Activated CD4-positive, alpha-beta T cell treated with anti-CD3 and anti-CD28 coated beads, Interleukin-2, Interleukin-6, amounts not matched to agents 100 ng/mL and 50 ng/mL, durations not matched to agents 16 hours and 8 hours (primary cell): Measurements from ENCODE around the gene ITPR1.
A peak's percentile ranks its signal among the peaks of the same experiment; 100 is the strongest.

Experiments
- DNase-seq: peaks from one replicate; pipeline ENCODE4 v3.0.0-alpha.2; 2020

The ITPR1 gene

GRCh38 chr3:4797201-4797705 lies 304.1 kb downstream of the ITPR1 start:
- DNase-seq: no peak

- no peak for DNase-seq
Observed at GRCh38 chr3:4799266-4800256, 306.4 kb downstream of the ITPR1 start.

DNA sequence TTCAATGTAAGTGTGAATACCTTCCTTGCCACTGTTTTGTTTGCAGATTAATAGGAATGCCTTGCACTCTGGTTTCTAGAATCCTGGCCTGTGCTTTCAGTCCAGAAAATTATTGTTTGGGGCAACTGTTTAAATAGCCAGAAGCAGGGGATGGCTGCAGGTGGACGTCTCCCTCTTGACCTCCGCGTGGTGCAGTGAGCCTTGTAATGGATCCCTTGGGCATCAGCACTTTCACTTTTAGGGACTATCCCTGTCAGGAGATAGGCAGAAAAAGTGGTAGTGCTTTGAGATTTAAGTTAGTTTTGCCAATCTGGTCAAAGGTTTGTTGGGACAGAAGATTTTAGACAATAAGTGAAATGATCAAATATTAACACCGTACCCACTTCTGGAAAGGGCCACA lies 307.4 kb downstream of the ITPR1 start:
- DNase-seq: no peak

DNA sequence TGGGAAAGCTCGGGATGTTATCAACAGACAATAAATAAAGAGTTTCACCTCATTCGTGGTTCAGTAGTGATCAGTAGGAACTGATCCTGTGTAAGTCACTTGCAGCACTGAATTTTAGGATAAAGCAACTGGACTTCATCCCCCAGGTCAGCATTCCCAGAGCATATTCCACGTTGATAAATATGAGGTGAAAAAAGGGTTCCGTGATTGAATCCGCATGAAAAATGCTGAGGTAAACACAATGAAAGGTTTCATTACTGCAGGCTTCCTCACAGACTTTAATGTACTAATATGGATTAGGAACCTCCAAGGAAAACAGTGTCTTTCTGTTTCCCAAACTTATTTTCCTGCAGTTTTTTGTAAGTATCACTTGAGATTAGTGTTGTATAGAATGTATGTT lies 308.7 kb downstream of the ITPR1 start:
- DNase-seq: no peak

DNA sequence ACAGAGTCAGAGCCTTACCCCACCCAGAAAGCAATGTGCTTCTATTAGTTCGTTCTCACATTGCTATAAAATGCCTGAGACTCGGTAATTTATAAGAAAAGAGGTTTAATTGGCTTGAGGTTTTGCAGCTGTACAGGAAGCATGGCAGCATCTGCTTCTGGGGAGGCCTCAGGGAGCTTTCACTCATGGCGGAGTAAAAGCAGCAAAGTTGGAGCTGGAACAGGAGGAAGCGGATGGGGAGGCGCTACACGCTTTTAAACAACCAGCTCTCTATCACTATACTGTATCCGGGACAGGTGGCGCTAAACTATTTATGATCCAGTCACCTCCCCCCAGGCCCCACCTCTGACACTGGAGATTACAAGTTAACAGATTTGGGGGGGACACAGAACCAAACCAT lies 309.8 kb downstream of the ITPR1 start:
- DNase-seq: no peak

GRCh38 chr3:4804161-4805058 lies 311.3 kb downstream of the ITPR1 start:
- peak; percentile 60 for DNase-seq

- DNase-seq: peak; percentile 83
Observed at GRCh38 chr3:4805662-4806061, 312.5 kb downstream of the ITPR1 start.

DNA sequence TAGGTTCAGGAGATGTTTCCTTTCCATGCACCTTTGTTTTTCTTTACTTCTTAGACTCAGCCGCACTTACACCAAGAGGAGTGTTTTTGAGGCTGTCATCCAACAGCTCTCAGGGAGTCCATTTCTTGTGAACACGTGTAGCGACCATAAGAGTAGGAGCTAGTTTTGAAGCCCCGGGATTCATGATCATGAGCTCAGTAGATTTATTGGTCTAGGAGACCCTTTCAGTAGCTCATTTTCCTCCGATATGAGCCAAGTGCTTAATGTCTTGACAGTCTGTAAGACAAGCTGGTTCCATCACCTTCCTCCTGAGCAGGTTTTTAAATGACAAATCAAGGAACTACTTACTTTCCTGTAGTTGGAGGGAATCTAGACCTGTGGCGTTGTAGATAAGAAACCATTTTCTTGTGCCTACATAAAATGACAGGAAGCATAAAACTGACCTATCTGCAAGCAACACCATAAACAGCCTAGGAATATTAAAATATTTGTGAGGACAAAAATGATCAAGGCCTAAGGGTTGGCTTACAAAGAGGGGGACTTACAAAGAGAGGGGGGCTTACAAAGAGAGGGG lies 313.5 kb downstream of the ITPR1 start:
- no peak for DNase-seq

DNA sequence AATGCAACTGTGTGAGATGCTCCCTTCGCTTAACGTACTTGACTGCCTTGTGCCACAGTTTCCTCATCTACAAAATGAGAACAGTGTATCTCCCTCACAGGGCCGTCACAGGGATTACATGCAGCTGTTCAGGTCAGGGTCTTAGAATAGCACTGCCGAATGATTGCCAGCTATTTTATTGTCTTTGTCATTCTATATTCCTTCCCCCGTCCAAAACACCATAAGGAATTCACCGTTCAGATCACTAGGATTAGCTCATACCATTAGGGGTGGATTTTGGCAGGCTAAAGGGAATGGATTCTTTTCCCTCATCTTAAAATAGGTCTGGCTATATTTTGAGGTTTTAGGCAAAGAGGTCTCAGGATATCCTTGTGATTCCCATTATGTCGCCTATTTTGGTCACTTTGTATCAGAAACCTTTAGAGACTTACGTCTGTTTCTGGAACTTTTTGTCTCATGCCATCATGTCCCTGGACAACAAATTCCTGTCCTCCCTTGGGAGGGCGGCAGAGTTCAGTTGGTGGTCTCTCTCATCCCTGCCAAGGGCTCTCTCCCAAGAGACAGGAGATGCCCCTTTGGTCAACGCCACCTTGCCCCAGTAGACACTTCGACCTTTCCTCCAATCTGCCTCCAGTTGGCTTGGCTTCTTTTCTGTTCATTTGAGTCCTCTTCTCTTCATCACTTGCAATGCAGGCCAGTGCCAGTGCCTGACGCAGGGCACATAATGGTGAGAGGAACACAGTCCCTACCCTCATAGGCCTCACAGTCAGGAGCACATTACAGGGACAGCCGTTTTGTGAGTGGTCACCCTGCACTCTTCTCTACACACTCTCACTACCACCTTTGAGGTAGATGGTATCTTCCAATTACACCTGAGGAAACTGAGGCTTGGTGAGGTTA lies 314.5 kb downstream of the ITPR1 start:
- DNase-seq: no peak

DNA sequence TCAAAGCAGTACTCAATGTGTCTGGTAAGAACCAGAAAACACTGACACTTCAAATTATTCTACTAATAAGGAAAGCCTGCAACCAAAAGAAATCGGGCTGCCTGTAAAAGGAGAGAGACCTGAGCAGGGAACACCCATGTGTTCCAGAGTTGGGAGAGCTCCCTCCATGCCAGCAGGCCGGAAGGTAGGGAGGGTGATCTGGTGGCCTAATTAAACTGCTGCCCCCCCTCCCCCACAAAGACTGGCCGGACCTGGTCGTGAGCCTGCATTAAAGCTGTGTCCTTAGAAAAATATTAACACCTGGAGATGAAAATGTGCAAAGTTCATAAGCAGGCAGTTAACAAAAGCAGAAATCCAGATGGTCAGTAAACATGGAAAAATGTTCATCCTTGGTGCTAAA lies 315.5 kb downstream of the ITPR1 start:
- DNase-seq: no peak

DNA sequence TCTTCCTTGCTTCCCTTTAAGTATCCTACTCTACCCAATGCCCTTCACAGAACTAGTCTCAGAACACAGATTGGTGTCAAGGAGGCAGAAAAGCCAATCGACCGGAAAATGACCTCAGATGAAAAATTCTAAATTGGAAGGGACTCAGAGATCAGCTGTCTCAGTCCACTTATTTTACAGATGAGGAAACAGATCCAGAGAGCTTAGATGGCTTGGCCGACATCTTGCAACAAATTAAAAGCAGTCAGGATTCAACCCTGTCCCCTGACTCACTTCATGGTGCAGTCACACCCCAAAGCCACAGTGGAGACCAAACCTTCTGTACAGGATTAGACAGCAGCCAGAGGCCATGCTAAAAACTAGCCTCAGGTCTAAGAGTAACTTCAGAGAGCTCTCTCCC lies 316.8 kb downstream of the ITPR1 start:
- DNase-seq: no peak

- no peak for DNase-seq
Observed at GRCh38 chr3:4812591-4812990, 319.4 kb downstream of the ITPR1 start.

GRCh38 chr3:4813909-4814304 lies 320.8 kb downstream of the ITPR1 start:
- no peak for DNase-seq

- no peak for DNase-seq
Observed at GRCh38 chr3:4814305-4814903, 321.3 kb downstream of the ITPR1 start.

- DNase-seq: no peak
Observed at GRCh38 chr3:4814904-4815574, 321.9 kb downstream of the ITPR1 start.

DNA sequence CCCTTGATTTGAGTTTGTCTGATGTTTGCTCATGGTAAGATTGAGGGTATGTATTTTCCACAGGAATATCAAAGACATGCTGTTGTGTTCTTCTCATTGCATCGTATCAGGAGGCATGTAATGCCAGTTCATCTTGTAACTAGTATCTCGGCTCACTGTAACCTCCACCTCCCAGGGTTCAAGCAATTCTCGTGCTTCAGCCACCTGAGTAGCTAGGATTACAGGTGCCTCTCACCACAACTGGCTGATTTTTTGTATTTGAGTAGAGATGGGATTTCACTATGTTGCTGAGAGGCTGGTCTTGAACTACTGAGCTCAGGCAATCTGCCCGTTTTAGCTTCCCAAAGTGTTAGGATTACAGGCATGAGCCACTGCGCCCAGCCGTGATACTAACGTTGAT lies 323.2 kb downstream of the ITPR1 start:
- no peak for DNase-seq

DNA sequence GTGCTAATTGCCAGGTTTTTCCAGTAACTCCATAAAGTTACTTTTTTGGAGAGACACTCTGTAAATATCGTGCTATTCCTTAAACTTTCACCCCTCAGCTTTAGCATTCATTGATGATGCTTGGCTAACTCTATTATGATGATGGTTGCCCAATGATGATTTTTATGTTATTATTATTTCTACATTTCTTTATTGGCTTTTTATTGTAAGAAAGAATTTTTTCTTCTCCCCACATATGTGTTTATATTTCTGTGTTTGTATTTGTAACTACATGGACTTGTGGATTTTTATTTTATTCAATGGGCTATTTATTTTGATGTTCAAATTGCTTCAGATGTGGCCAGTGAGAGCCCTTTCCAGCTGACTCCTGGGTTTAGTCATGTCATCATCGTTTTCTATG lies 323.6 kb downstream of the ITPR1 start:
- DNase-seq: no peak

GRCh38 chr3:4817128-4817527 lies 324.0 kb downstream of the ITPR1 start:
- DNase-seq: no peak

- no peak for DNase-seq
Observed at GRCh38 chr3:4818164-4818563, 325.0 kb downstream of the ITPR1 start.

- no peak for DNase-seq
Observed at GRCh38 chr3:4818986-4819693, 326.0 kb downstream of the ITPR1 start.
